PC-3 (cell line): ENCODE measurements around the gene PRICKLE3. TPM values are rescaled to one million over a fixed set of nuclear protein-coding genes. Genes with fewer than 3 reads are reported as not detected.

ENCODE experiments used
- ATAC-seq: fragments of 200-7000 bp; cut with Tn5 transposase; 2 replicates; pipeline ENCODE4 v1.9.1; 2020; ENCODE audit warnings: mild to moderate bottlenecking, moderate library complexity
- BruUV-seq: library from RNA; stranded (reverse); fragments of 400-500 nt; replicated peaks from 2 replicates; lab custom pipeline; 2021; lab: Mats Ljungman, UMichigan
- CTCF ChIA-PET: fragments of 300-600 bp; sonication (Branson Sonifier 250); formaldehyde crosslinking; loops from one replicate; lab custom pipeline; 2022; ENCODE audit warnings: antibody characterized with exemption; lab: Charles Lee
- POLR2A ChIA-PET: fragments of 300-600 bp; sonication (Branson Sonifier 250); formaldehyde crosslinking; loops from one replicate; lab custom pipeline; 2022; ENCODE audit warnings: antibody characterized with exemption; ENCODE audit not compliant: unreplicated experiment; lab: Charles Lee
- DNase-seq: peaks from one replicate; pipeline ENCODE4 v3.0.0-alpha.2; 2015
- H2AFZ ChIP-seq: fragments of 300-600 bp; sonication (generic); 2 replicates; pipeline ENCODE4 v1.6.0; 2016; ENCODE audit warnings: antibody characterized with exemption, low read length
- H3F3A ChIP-seq: fragments of 300-600 bp; sonication (generic); one replicate; pipeline ENCODE4 v1.6.0; 2017; ENCODE audit warnings: antibody characterized with exemption, low read length, control low read depth, mild to moderate bottlenecking; ENCODE audit not compliant: unreplicated experiment
- H3K27ac ChIP-seq: fragments of 300-600 bp; sonication (generic); 2 replicates; pipeline ENCODE4 v1.5.1; 2016; ENCODE audit warnings: mild to moderate bottlenecking, low read length
- H3K27me3 ChIP-seq: fragments of 300-600 bp; sonication (generic); 2 replicates; pipeline ENCODE4 v1.6.1; 2016; ENCODE audit warnings: low read length, mixed read lengths
- H3K36me3 ChIP-seq: fragments of 300-600 bp; sonication (generic); 2 replicates; pipeline ENCODE4 v1.6.1; 2016; ENCODE audit warnings: low read depth, mixed run types, low read length, mixed read lengths
- H3K4me1 ChIP-seq: fragments of 300-600 bp; sonication (generic); 2 replicates; pipeline ENCODE4 v1.5.1; 2016; ENCODE audit warnings: low read length; ENCODE audit not compliant: insufficient read depth
- H3K4me2 ChIP-seq: fragments of 300-600 bp; sonication (generic); 2 replicates; pipeline ENCODE4 v1.6.0; 2016; ENCODE audit warnings: low read length
- H3K4me3 ChIP-seq: fragments of 300-600 bp; sonication (generic); 2 replicates; pipeline ENCODE4 v1.5.1; 2016; ENCODE audit warnings: mild to moderate bottlenecking, low read length, mixed read lengths
- H3K79me2 ChIP-seq: fragments of 300-600 bp; sonication (generic); 2 replicates; pipeline ENCODE4 v1.6.1; 2017; ENCODE audit warnings: low read length, mixed read lengths
- H3K9ac ChIP-seq: fragments of 300-600 bp; sonication (generic); 2 replicates; pipeline ENCODE4 v1.6.0; 2016; ENCODE audit warnings: mild to moderate bottlenecking, low read length
- H3K9me2 ChIP-seq: fragments of 300-600 bp; sonication (generic); replicated peaks from 2 replicates; pipeline ENCODE4 v1.6.1; 2016; ENCODE audit warnings: mixed run types, low read length, mixed read lengths
- H3K9me3 ChIP-seq: fragments of 300-600 bp; sonication (generic); 2 replicates; pipeline ENCODE4 v1.6.1; 2016; ENCODE audit warnings: low read length, mixed read lengths
- H4K20me1 ChIP-seq: fragments of 300-600 bp; sonication (generic); 2 replicates; pipeline ENCODE4 v1.6.1; 2016; ENCODE audit warnings: low read length, mixed read lengths
- CTCF ChIP-seq: fragments of 300-600 bp; sonication (generic); conservative IDR thresholded peaks from 2 replicates; pipeline ENCODE4 v1.5.1; 2017; ENCODE audit warnings: antibody characterized with exemption, low read depth, mild to moderate bottlenecking, low read length
- EZH2 ChIP-seq: fragments of 300-600 bp; sonication (generic); IDR thresholded peaks from one replicate; pipeline ENCODE4 v1.6.1; 2017; ENCODE audit warnings: antibody characterized with exemption, mild to moderate bottlenecking, low read length; ENCODE audit not compliant: unreplicated experiment
- EZH2phosphoT487 ChIP-seq: fragments of 300-600 bp; sonication (generic); IDR thresholded peaks from 2 replicates; pipeline ENCODE4 v1.6.1; 2018; ENCODE audit warnings: mild to moderate bottlenecking, antibody characterized with exemption, low read length, borderline replicate concordance
- intact Hi-C: fragments of 100-400 bp; cut with micrococcal nuclease; formaldehyde crosslinking; loops from 2 replicates; pipeline ENCODE4 v1.9.0; 2023
- total RNA-seq: library from RNA; depleted of rRNA; stranded (reverse); fragments of >200 nt; gene quantifications from 2 replicates; pipeline ENCODE4 v1.2.3, GENCODE V29; 2014

The PRICKLE3 gene
- total RNA-seq, 1 experiment from 2014 or later, result 16.5 TPM

- TF ChIP-seq CTCF, result no peak
- no peak for TF ChIP-seq EZH2phosphoT487
- TF ChIP-seq EZH2, result no peak
- H3K9me3 ChIP-seq, result no peaks in the 10 kb centered on the region
- DNase-seq (no peak), ATAC-seq (no peak)
- ChIA-PET POLR2A (no interaction called here), CTCF (no interaction called here)
- no peaks in the 10 kb centered on the region for H3K9me2 ChIP-seq
- H3K9ac ChIP-seq, result no peak overlapping the region
- H3K4me1 ChIP-seq, result no peaks in the 10 kb centered on the region
- no peaks in the 10 kb centered on the region for H4K20me1 ChIP-seq
- no peak overlapping the region for H2AFZ ChIP-seq
- H3K27me3 ChIP-seq, result no peaks in the 10 kb centered on the region
- no peaks in the 10 kb centered on the region for H3K79me2 ChIP-seq
- no peak overlapping the region for H3K27ac ChIP-seq
- no peaks in the 10 kb centered on the region for H3K36me3 ChIP-seq
- no peaks in the 10 kb centered on the region for H3F3A ChIP-seq
- intact Hi-C loops, result no loop called here
- H3K4me2 ChIP-seq, result no peak overlapping the region
- BruUV-seq, result no TSS peak
- H3K4me3 ChIP-seq, result no peak overlapping the region
These were observed 20.4 kb upstream of the PRICKLE3 start for GRCh38 chrX:49206543-49206942.

- H3K79me2 ChIP-seq, result no peaks in the 10 kb centered on the region
These were observed 19.3 kb upstream of the PRICKLE3 start for GRCh38 chrX:49205443-49205842.

More at GRCh38 chrX:49205443-49205842, 19.3 kb upstream of the PRICKLE3 start:
- no TSS peak for BruUV-seq
- H3K9me3 ChIP-seq, result no peaks in the 10 kb centered on the region
- no peak overlapping the region for H3K9ac ChIP-seq
- ChIA-PET POLR2A (no interaction called here), CTCF (no interaction called here)
- H4K20me1 ChIP-seq, result no peaks in the 10 kb centered on the region
- no peak overlapping the region for H3K4me3 ChIP-seq
- no peaks in the 10 kb centered on the region for H3K36me3 ChIP-seq
- H3F3A ChIP-seq, result no peaks in the 10 kb centered on the region
- ATAC-seq (no peak), DNase-seq (no peak)
- peaks cover 2% of the 10 kb centered on the region; the same call in 1 of the 2 replicates for H3K4me1 ChIP-seq
- no peak overlapping the region for H3K4me2 ChIP-seq
- H3K27me3 ChIP-seq, result no peaks in the 10 kb centered on the region
- intact Hi-C loops, result no loop called here
- H3K9me2 ChIP-seq, result no peaks in the 10 kb centered on the region
- H3K27ac ChIP-seq, result no peak overlapping the region
- no peak for TF ChIP-seq EZH2phosphoT487
- no peak for TF ChIP-seq CTCF
- TF ChIP-seq EZH2, result no peak
- H2AFZ ChIP-seq, result no peak overlapping the region
